Neural progenitor cell (in vitro differentiated cells): ENCODE measurements around the gene TMEM79.

Experiments used
- EZH2 ChIP-seq: fragments of 200-600 bp; sonication (generic); IDR thresholded peaks from 2 replicates; pipeline ENCODE4 v1.6.1; 2017; ENCODE audit warnings: antibody characterized with exemption, mild to moderate bottlenecking, moderate library complexity
- TF ChIP-seq, protein P1 (sequence below): fragments of 200-600 bp; sonication (generic); IDR thresholded peaks from 2 replicates; pipeline ENCODE4 v1.5.1; 2017; ENCODE audit warnings: antibody characterized with exemption, mild to moderate bottlenecking

DNA sequence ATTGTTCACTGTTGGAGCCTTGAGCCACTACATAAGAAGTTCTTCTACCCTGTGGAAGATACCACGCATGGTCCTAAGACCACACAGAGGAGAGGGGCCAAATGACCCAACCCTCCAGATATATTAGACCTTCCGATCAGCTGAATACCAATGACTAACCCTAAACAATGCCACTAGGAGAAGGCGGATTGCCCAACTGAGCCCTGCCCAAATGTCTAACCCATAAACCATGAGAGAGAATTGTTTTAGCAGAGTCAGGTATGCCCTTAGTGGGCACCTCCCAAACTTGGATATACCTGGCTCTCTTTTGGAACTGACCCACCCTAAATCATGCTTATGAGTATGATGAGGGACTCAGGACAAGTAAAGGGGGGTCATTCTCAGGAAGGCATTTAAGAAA, 13.8 kb upstream of the TMEM79 start:
- TF ChIP-seq, protein P1, sequence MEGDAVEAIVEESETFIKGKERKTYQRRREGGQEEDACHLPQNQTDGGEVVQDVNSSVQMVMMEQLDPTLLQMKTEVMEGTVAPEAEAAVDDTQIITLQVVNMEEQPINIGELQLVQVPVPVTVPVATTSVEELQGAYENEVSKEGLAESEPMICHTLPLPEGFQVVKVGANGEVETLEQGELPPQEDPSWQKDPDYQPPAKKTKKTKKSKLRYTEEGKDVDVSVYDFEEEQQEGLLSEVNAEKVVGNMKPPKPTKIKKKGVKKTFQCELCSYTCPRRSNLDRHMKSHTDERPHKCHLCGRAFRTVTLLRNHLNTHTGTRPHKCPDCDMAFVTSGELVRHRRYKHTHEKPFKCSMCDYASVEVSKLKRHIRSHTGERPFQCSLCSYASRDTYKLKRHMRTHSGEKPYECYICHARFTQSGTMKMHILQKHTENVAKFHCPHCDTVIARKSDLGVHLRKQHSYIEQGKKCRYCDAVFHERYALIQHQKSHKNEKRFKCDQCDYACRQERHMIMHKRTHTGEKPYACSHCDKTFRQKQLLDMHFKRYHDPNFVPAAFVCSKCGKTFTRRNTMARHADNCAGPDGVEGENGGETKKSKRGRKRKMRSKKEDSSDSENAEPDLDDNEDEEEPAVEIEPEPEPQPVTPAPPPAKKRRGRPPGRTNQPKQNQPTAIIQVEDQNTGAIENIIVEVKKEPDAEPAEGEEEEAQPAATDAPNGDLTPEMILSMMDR, result no peak
- no peak for TF ChIP-seq EZH2
